ENCODE results near the gene DLGAP1. TPM values are rescaled to one million over a fixed set of nuclear protein-coding genes. Genes with fewer than 3 reads are reported as not detected.
A peak's percentile ranks its signal among the peaks of the same experiment; 100 is the strongest.

The DLGAP1 gene
- total and polyA plus RNA-seq, 2 of the 4 experiments (the other 2 are of a cell fraction), result under 0.01 to 0.09 TPM

GRCh38 chr18:3874125-3874524 is 581.0 kb downstream of the DLGAP1 start:
- WGBS, 2 experiments (ENCODE audit: extremely low coverage in 2 of 2, insufficient read length in 1 of 2), result 17% methylated on average over 1 of the region's 7 CpGs; no CpG with 5 or more reads in 1 of the 2 experiments
- Histone ChIP-seq H2AK9ac (replicated peaks; ENCODE audit: low read depth, low read length, poor library complexity) (no peak overlapping the region), H4K5ac (ENCODE audit: low read depth, low read length) (no peak overlapping the region; the same call in 1 of the 2 replicates), H3K18ac (ENCODE audit: low read depth, low read length) (0 out of 2 replicates have a peak overlapping the region, but pooled peaks have one; percentile 37), H2BK15ac (ENCODE audit: low read depth, low read length) (no peak overlapping the region), H2BK20ac (ENCODE audit: low read depth, low read length) (no peak overlapping the region), H3K79me1 (ENCODE audit: low read depth in 1 of 2, low read length in 2 of 2) (no peaks in the 10 kb centered on the region), H3K23ac (ENCODE audit: low read depth, low read length) (no peak overlapping the region), H3K27me3 (ENCODE audit: control insufficient read depth, insufficient read depth, low read length) (peaks cover 6% of the 10 kb centered on the region), H3K9me1 (ENCODE audit: insufficient read depth, low read length) (no peaks in the 10 kb centered on the region), H4K91ac (ENCODE audit: insufficient read depth, low read depth, low read length) (no peak overlapping the region), H2BK5ac (ENCODE audit: low read depth, low read length, poor library complexity, severe bottlenecking) (no peak overlapping the region), H3K4me3 (ENCODE audit: insufficient read depth, low read depth, low read length) (peak overlapping the region; percentile 29), H3K36me3 (ENCODE audit: control insufficient read depth, insufficient read depth, low read length) (no peaks in the 10 kb centered on the region), H2AK5ac (ENCODE audit: low read depth, low read length) (no peak overlapping the region), H3K56ac (ENCODE audit: extremely low read depth, insufficient read depth, low read length) (no peak overlapping the region), H4K8ac (ENCODE audit: low read depth in 2 of 2, low read length in 2 of 2) (no peak overlapping the region), H3K9me3 (ENCODE audit: control insufficient read depth, insufficient read depth, low read length) (no peaks in the 10 kb centered on the region), H3K4me2 (ENCODE audit: low read depth, low read length) (peak overlapping the region; percentile 88), H3K9ac (ENCODE audit: low read depth, low read length) (peak overlapping the region; percentile 5; the same call in 1 of the 2 replicates), H2BK120ac (ENCODE audit: low read depth, low read length) (no peak overlapping the region), H3K27ac (ENCODE audit: insufficient read depth, low read length) (no peak overlapping the region), H3K14ac (replicated peaks; ENCODE audit: low read depth, low read length) (no peak overlapping the region; the same call in 1 of the 2 replicates), H3K4me1 (ENCODE audit: control insufficient read depth, insufficient read depth, low read length) (0 out of 2 replicates have a peak, but pooled peaks cover 2% of the 10 kb centered on the region), H2AFZ (replicated peaks; ENCODE audit: low read length, poor library complexity) (no peak overlapping the region), H4K20me1 (ENCODE audit: insufficient read depth, low read length) (no peaks in the 10 kb centered on the region), H3K4ac (ENCODE audit: low read depth, low read length) (no peak overlapping the region)
- ATAC-seq (ENCODE audit: low read depth), result peak; percentile 55; the same call in 1 of the 2 replicates
- POLR2A ChIA-PET (ENCODE audit: unreplicated experiment), result no interaction called here
- CTCF ChIA-PET, result no interaction called here
- TF ChIP-seq, protein P1, sequence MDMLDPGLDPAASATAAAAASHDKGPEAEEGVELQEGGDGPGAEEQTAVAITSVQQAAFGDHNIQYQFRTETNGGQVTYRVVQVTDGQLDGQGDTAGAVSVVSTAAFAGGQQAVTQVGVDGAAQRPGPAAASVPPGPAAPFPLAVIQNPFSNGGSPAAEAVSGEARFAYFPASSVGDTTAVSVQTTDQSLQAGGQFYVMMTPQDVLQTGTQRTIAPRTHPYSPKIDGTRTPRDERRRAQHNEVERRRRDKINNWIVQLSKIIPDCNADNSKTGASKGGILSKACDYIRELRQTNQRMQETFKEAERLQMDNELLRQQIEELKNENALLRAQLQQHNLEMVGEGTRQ (IDR thresholded peaks at IDR 0.05; ENCODE audit: low read depth, low read length), result no peak
- no peak for TF ChIP-seq RCOR1 (IDR thresholded peaks at IDR 0.05; ENCODE audit: insufficient replicate concordance, low read length)
- dilution Hi-C loops (cut with HindIII; ENCODE audit: low sequenced_read_pairs, unreplicated experiment), result no loop called here
- no peak for DNase-seq
- BruUV-seq (replicated peaks), result no TSS peak
- intact Hi-C loops (cut with micrococcal nuclease), result loop anchor here (5.0 kb wide), 4 partner anchors 193 to 592 kb away; partner anchors contain the start of gene TGIF1
- in situ Hi-C loops (cut with MboI; ENCODE audit: low sequenced_read_pairs), result loop anchor here (5.0 kb wide), 1 partner anchor 97 kb away; no protein-coding TSS in a partner anchor
